GM18870 (cell line): ENCODE data around the gene HDAC9.

Source experiments
- ATAC-seq: cut with Tn5 transposase; IDR thresholded peaks from one replicate; pipeline ENCODE4 v1.9.1; 2021; ENCODE audit warnings: moderate library complexity; ENCODE audit not compliant: unreplicated experiment

HDAC9 gene

DNA sequence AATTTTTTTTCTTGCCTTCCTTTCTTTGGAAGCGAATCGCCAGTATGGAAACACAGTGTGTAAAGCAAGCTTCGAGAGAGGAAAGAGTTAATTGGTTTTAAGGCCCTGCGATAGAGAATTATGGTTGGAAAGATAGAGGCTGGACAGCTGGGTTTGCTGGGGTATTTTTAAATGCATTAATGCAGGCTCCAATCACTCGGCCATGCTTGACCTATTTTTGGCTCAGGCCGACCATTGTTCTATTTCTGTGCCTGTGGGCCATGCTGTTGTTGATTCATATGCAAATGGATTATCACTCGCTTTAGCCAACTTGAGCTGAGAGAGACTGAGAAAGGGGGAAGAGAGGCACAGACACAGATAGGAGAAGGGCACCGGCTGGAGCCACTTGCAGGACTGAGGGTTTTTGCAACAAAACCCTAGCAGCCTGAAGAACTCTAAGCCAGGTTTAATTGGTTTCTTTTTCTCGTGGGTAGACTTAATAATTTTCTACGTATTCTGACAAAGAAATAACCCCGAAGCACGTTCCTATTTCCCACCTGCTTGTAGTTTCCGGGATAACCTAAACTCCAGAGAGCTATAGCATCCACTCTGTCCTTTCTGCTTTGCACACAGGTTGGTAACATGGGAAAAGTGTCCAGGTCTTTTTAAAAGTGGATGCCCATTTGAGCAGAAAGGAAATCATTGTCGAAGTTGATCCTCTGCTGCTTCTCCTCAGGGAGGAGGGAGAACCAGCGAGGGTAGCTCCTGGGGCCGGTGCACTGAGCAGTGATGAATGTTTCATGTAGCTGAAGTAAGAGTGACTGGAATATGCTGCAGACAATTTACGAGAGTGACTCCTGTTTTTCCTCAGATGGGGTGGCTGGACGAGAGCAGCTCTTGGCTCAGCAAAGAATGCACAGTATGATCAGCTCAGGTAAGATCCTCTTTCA lies at the start of gene HDAC9:
HDAC9 (plus strand) TSS at position 338 of the 929 bp plus-strand sequence; CDS start at position 892, 554 bp downstream.
- peak; percentile 93 for ATAC-seq

- ATAC-seq, result no peak
These were observed 49.5 kb upstream of the HDAC9 start for GRCh38 chr7:18445916-18446520.

GRCh38 chr7:18450019-18450418 lies 45.5 kb upstream of the HDAC9 start:
- ATAC-seq, result no peak

DNA sequence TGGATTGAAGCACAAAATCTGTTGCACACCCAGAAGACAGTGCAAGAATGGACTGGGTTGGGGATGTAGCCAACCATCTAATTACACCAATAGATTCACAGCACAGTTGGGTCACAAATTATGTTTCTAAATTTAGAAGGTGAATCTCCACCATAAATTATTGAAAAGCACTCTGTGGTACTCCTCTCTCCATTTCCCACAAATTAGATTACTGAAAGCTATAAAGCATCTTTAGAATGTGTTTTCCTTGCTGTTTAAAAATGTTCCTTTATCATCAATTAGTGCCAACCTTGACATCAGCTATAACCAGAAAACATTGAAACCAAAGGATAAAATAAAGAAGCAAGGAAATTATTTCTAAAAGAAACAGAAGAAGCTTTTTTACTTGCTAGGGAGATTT lies 39.9 kb upstream of the HDAC9 start:
- ATAC-seq, result no peak

- no peak for ATAC-seq
These were observed 37.7 kb upstream of the HDAC9 start for GRCh38 chr7:18457832-18458231.

GRCh38 chr7:18458830-18459229 lies 36.7 kb upstream of the HDAC9 start:
- no peak for ATAC-seq

DNA sequence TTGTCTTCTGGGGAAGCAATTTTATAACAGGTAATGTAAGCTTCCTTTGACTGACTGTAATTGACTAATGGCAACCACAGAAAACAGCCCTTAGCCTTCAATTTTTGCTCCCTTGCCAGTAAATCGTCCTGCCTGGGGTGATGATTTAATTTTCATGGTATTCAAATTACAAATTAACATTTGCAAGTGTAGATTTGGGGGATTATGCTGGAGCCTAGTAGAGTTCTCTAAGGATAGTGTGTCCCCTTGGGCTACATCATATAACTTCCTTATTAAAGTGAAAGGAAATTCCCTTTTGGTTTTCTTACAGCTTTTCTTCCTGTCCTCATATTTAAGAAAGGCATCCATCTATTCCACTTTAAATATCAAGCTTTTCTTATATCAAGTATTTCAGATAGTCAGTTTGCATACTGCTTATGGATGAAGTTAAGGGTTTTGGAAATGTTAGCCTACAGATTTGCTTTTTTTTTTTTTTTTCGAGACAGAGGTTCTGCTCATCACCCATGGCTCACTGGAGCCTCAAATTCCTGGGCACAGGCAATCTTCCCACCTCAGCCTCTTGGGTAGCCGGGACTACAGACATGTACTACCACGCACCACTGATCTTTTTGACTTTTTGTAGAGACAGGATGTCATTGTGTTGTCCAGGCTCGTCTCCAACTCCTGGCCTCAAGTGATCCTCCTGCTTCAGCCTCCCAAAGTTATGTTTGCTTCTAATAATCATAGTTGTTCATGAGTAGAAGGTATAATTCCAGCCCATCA lies 35.9 kb upstream of the HDAC9 start:
- ATAC-seq, result no peak

DNA sequence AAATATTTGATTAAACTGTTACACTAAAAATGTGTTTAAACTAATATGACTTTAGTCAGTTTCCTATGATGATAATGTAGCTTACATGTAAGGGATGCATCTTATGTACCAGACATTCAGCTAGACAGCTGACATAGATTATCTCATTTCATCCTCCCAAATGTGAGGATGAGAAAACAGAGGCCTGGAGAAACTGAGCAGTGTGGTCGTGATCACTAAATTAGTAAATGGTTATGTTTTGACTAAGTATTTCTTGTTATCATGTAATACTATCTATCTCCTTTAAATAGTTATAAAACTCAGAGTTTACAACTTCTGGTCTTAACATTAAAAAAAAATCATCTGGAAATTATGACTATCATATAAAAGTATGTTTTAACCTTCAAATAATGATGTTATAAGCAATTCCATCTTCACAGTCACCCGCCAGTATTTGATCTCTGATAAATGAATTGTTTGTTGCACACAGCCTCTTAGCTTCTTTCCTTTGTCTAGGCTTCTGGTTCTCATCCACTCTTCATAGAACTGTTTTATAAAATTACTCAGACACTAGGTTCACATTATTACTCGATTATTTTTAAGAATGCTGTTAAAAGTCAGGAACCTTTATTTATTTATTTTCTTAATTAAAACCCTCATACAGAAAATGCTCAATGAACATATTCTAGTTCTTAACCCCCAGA lies 33.6 kb upstream of the HDAC9 start:
- ATAC-seq, result peak; percentile 58

- no peak for ATAC-seq
These were observed 30.7 kb upstream of the HDAC9 start for GRCh38 chr7:18464830-18465229.

- ATAC-seq, result no peak
These were observed 28.5 kb upstream of the HDAC9 start for GRCh38 chr7:18467011-18467410.

DNA sequence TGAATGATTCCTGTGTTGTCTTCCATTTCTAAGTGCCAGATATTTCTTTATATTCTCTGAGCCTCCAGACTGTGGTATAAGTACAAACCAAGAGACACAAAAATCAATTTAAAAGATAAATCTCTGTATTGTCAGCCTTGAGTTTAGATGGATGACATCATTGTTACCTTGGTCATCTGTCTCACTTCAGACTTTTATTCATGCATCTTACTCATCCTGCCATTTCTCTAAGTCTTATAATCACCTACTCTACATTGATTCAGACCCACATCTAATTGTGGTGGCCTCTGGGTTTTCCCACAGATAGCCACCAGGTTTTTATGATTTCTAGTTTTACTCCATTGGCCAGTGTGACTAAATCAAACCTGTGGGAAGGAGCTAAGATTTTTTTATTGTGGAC lies 26.8 kb upstream of the HDAC9 start:
- no peak for ATAC-seq

- ATAC-seq, result no peak
These were observed 26.2 kb upstream of the HDAC9 start for GRCh38 chr7:18469316-18469715.

GRCh38 chr7:18471476-18472160 lies 23.9 kb upstream of the HDAC9 start:
- ATAC-seq, result no peak

- ATAC-seq, result no peak
These were observed 23.4 kb upstream of the HDAC9 start for GRCh38 chr7:18472161-18472483.

DNA sequence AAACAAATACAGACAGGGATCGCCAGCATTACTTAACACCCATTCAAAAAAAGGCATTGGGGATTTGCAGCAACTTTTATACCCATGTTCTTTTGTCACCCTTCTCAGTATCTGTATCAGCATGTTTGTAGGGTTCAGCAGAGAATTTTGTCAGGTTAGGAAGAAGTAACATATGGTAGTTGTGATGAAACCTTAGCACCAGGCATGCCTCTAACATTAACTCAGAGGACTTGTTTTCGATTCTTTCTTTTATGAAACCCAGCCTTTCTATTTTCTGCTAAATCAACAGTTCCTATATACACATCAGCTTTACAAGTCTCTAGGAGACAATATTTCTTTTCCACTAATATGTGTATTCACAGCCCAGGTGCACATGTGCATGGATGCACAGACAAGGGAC lies 22.4 kb upstream of the HDAC9 start:
- ATAC-seq, result no peak

DNA sequence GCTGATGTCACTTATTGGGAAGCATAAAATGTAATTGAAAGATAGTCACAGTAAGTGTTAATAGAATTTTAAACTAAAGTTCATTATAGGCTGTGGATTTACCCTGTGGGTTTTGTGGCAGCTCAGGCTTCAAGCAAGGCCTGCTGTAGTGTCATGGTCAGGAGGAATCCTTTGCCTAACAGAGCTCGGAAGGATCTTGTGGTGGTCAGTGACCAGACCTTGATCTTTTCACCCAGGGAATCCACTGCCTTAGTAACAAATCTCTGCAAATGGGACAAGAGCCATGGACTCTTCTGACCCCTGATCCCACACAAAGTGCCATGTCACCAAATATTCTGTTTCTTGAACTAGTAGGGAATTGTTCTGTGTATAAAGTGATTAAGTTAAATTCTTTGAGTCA lies 20.6 kb upstream of the HDAC9 start:
- ATAC-seq, result no peak

DNA sequence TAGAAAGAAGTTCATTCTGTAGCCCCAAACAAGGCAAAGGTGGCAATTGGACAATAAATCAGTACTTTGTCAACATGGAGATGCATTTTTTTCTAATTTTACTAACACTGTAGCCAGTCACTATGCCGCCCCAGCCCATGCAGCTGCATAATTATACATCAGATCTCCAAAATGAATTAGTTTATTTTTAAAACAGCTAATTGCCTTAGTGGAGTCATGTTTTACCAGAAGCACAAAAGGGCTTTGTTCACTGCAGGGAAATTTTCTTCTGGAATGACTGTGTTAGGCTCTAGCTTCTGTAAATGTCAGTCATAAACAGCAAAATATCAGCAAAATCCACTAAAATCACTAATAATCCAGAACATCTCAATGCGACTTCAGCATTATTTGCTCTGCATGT lies 20.1 kb upstream of the HDAC9 start:
- ATAC-seq, result no peak

- no peak for ATAC-seq
These were observed 13.8 kb upstream of the HDAC9 start for GRCh38 chr7:18481776-18482175.

- no peak for ATAC-seq
These were observed 7.5 kb upstream of the HDAC9 start for GRCh38 chr7:18488049-18488448.

DNA sequence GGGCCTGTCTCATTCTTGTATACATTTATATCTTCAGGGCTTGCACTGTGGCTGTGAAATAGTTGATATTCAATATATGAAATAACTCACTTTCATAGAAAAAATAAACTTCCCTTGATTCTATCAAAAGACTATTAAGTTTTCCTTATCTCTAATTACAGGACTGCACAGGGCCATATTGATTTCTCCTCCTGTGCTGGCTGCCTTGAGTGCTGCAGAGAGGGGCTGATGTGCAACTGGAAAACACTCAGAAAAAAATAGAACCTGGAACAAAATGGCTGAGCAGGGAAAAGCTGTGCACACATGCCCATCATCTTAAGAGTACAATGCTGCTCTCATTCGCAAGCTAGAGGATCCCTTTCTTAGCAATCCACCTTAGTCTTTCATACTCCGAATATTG lies 5.9 kb upstream of the HDAC9 start:
- ATAC-seq, result no peak

DNA sequence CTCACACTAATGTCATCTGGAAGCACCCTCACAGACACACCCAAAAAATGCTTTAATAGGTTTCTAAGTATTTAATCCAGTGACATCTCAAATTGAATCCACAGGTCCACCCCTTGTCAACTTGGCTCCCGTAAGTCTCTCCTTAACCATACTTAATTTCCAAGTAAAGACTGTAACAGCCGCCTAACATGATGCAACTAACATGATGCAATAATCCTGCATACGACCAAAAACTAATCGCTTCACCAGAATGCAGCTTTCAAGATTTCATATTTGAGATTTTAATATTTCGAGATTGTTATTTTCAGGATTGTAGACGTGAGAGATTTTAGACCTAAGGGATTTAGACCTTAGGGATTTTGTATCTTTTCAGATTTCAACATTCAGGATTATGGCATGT lies 3.7 kb upstream of the HDAC9 start:
- no peak for ATAC-seq
